HFFc6 (cell line): Measurements from ENCODE around the gene MAP3K4. TPM values are rescaled to one million over a fixed set of nuclear protein-coding genes. Genes with fewer than 3 reads are reported as not detected.

Source experiments
- DNase-seq: peaks from one replicate; pipeline ENCODE4 v3.0.0-alpha.2; 2018
- H3K27ac Mint-ChIP-seq: 2 replicates; pipeline ENCODE4 v1.8.0; 2020; ENCODE audit warnings: mild to moderate bottlenecking, mixed read lengths
- H3K27me3 Mint-ChIP-seq: 2 replicates; pipeline ENCODE4 v1.8.0; 2021; ENCODE audit warnings: mild to moderate bottlenecking, moderate library complexity, mixed read lengths; ENCODE audit not compliant: insufficient read depth
- H3K36me3 Mint-ChIP-seq: 2 replicates; pipeline ENCODE4 v1.8.0; 2021; ENCODE audit warnings: low read depth, mixed read lengths
- H3K4me1 Mint-ChIP-seq: 2 replicates; pipeline ENCODE4 v1.8.0; 2020; ENCODE audit warnings: low read depth, mixed read lengths
- H3K4me3 Mint-ChIP-seq: 2 replicates; pipeline ENCODE4 v1.8.0; 2020; ENCODE audit warnings: mild to moderate bottlenecking, moderate library complexity, mixed read lengths
- H3K9me3 Mint-ChIP-seq: 2 replicates; pipeline ENCODE4 v1.8.0; 2020; ENCODE audit warnings: mild to moderate bottlenecking, mixed read lengths
- CTCF ChIP-seq: fragments of 200-600 bp; sonication (generic); IDR thresholded peaks from 2 replicates; pipeline ENCODE4 v1.5.0; 2021; ENCODE audit warnings: antibody characterized with exemption, mild to moderate bottlenecking
- total RNA-seq, 6 experiments: library from RNA; stranded (reverse); fragmentation: NEBNext Ultra II Directional; extraction: Animal tissue kit (Norgen Biotek cat#: 25700); gene quantifications; 2 replicates in 1 of 6; 3 replicates in 5 of 6; pipeline ENCODE4 v1.2.3, GENCODE V29; 2021

Gene MAP3K4
- total RNA-seq, 6 experiments from 2014 or later = 16.8 to 26.2 (median 22.3) TPM

DNA sequence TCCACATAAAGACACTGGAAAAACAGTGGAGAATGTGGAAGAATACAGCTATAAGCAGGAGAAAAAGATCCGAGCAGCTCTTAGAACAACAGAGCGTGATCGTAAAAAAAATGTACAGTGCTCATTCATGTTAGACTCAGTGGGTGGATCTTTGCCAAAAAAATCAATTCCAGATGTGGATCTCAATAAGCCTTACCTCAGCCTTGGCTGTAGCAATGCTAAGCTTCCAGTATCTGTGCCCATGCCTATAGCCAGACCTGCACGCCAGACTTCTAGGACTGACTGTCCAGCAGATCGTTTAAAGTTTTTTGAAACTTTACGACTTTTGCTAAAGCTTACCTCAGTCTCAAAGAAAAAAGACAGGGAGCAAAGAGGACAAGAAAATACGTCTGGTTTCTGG, 57.1 kb downstream of the MAP3K4 start:
- no peak for TF ChIP-seq CTCF
- DNase-seq = no peak
- no peaks in the 10 kb centered on the region for H3K9me3 Mint-ChIP-seq
- peaks cover 22% of the 10 kb centered on the region; the same call in 1 of the 2 replicates for H3K4me1 Mint-ChIP-seq
- H3K36me3 Mint-ChIP-seq = peaks cover 27% of the 10 kb centered on the region
- H3K27ac Mint-ChIP-seq = no peak overlapping the region
- no peak overlapping the region for H3K4me3 Mint-ChIP-seq
- H3K27me3 Mint-ChIP-seq = no peaks in the 10 kb centered on the region

DNA sequence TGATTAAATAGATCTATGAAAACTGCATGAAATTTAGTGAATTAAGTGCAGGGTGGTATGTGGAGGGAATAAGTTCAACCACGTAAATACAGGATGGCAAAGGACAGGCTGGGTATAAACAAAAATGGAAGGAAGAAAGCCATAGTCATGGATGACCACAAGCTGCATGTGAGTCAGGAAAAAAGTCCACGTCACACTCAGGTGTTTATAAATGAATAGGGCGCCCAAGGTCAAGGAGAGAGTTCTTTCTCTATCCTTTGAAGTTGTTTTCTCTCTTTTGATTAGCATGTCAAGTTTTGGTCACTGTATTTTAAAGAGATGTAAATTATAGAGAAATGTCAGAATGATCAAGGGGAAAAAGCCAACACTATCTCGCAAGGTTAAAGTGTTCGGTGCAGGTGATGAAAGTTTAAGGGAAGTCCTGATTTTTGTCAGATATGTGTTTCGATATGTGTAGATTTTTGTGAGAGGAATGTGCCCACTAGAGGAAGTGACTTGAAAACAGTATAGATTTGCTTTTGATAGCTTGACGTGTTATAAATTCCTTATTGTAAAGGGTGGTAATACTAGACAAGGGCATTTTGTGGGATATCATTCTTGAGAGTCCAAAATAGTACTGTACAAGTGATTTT, 58.7 kb downstream of the MAP3K4 start:
- Mint-ChIP-seq H3K9me3 (no peaks in the 10 kb centered on the region), H3K27me3 (no peaks in the 10 kb centered on the region), H3K27ac (no peak overlapping the region), H3K4me3 (no peak overlapping the region), H3K4me1 (peaks cover 15% of the 10 kb centered on the region; the same call in 1 of the 2 replicates), H3K36me3 (peaks cover 20% of the 10 kb centered on the region)
- no peak for DNase-seq
- no peak for TF ChIP-seq CTCF

- no peak overlapping the region for H3K27ac Mint-ChIP-seq
- H3K36me3 Mint-ChIP-seq = peaks cover 20% of the 10 kb centered on the region
- H3K4me1 Mint-ChIP-seq = peaks cover 8% of the 10 kb centered on the region; the same call in 1 of the 2 replicates
- DNase-seq = no peak
- no peaks in the 10 kb centered on the region for H3K27me3 Mint-ChIP-seq
- no peaks in the 10 kb centered on the region for H3K9me3 Mint-ChIP-seq
- no peak for TF ChIP-seq CTCF
- no peak overlapping the region for H3K4me3 Mint-ChIP-seq
Measured at GRCh38 chr6:161053103-161053502, 61.5 kb downstream of the MAP3K4 start.

DNA sequence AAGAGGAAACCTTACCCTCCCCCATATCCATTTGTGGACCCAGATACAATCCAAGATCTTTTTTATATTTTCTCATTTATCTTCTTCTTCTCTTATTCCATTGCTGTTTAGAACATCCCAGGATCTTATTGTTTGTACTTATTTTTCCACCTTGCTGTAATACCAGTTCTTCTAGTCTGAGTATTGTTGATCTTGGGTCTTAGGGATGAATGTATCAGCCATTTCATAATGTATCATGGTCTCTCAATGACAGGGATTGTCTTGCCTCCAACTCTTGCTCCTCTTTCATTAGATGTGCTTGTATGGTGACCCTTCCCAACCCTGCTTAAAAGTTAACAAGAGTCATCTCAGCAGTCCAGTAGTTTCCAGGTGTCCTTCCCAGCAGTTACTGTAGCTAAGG, 63.3 kb downstream of the MAP3K4 start:
- H3K27me3 Mint-ChIP-seq = no peaks in the 10 kb centered on the region
- H3K36me3 Mint-ChIP-seq = peaks cover 9% of the 10 kb centered on the region
- no peaks in the 10 kb centered on the region for H3K9me3 Mint-ChIP-seq
- no peak for DNase-seq
- TF ChIP-seq CTCF = no peak
- H3K4me3 Mint-ChIP-seq = no peak overlapping the region
- H3K27ac Mint-ChIP-seq = no peak overlapping the region
- no peaks in the 10 kb centered on the region; the same call in 1 of the 2 replicates for H3K4me1 Mint-ChIP-seq

DNA sequence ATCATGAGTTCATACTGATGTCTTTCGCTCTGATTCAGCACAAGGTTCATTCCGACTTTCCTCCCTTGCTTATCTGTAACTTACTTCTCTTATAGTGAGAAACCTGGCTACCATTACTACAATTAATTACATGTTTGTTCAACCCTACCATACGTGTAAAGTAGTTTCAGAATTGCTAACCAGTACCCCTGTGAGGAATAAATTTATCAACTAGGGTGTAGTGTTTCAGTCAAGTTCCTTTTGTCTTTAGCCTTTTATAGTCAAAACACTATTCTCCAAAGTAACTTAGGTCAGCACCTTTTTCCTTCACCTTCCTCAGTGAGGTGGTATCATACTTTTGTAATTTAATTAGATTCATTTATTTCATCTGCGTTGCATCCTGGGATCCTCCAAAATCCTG, 64.9 kb downstream of the MAP3K4 start:
- no peak for DNase-seq
- no peak overlapping the region for H3K27ac Mint-ChIP-seq

More for the DNA sequence above, 64.9 kb downstream of the MAP3K4 start:
- no peak for TF ChIP-seq CTCF
- Mint-ChIP-seq H3K27me3 (no peaks in the 10 kb centered on the region), H3K4me3 (no peak overlapping the region), H3K36me3 (peaks cover 12% of the 10 kb centered on the region), H3K4me1 (no peaks in the 10 kb centered on the region; the same call in 1 of the 2 replicates), H3K9me3 (no peaks in the 10 kb centered on the region)
